GM06990 (cell line): ENCODE measurements around the gene APOA4.

ENCODE experiments used
- DNase-seq: peaks from one replicate; pipeline ENCODE4 v3.0.0-alpha.2; 2011; ENCODE audit not compliant: insufficient read length; ENCODE audit errors: extremely low read depth
- H3K27me3 ChIP-seq: replicated peaks from 2 replicates; pipeline ENCODE4 v1.6.0; 2011; ENCODE audit warnings: low read length; ENCODE audit not compliant: control insufficient read depth, insufficient read depth
- H3K36me3 ChIP-seq: 2 replicates; pipeline ENCODE4 v1.5.1; 2011; ENCODE audit warnings: low read length; ENCODE audit not compliant: control insufficient read depth, insufficient read depth
- H3K4me3 ChIP-seq: replicated peaks from 2 replicates; pipeline ENCODE4 v1.5.1; 2011; ENCODE audit warnings: low read depth, mild to moderate bottlenecking, control low read depth, low read length
- CTCF ChIP-seq: IDR thresholded peaks from 2 replicates; pipeline ENCODE4 v1.5.1; 2011; ENCODE audit warnings: low read length, control low read depth, mild to moderate bottlenecking, inconsistent platforms; ENCODE audit not compliant: insufficient read depth, poor library complexity, severe bottlenecking

Gene APOA4

DNA sequence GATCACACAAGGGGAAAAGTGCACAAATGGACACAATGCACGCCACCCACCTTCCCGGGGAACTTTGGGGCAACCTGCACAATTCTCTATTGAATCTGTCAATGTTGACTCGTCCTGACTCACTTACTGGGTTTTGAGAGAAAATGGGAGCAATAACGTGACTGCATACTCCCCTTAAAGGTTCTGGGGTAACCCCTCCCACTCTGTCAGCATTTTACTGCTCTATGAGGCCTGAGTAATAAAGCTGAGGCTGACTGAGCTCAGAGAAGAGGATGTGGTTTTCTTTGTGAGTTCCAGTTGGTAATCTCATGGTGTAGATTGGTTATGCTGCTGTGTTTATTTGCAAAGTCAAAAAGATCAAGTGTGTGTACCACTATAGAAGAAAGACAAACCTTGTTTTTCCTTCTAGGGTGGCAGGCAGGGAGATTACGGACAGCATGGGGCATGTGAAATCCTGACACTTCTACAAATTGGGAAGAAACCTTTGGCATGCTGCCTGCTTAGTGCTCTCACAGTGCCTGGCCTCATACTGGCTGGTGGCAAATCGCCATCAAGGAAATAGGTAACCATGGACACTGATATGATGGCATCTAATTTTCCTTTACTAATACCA, 30.5 kb upstream of the APOA4 start:
- no peak for TF ChIP-seq CTCF
- Histone ChIP-seq H3K4me3 (no peak overlapping the region; the same call in 1 of the 2 replicates), H3K27me3 (no peaks in the 10 kb centered on the region), H3K36me3 (peaks cover 5% of the 10 kb centered on the region)
- peak; percentile 61 for DNase-seq

GRCh38 chr11:116852261-116853031, 29.3 kb upstream of the APOA4 start:
- Histone ChIP-seq H3K36me3 (peaks cover 10% of the 10 kb centered on the region), H3K4me3 (no peak overlapping the region), H3K27me3 (no peaks in the 10 kb centered on the region)
- no peak for DNase-seq
- TF ChIP-seq CTCF, result no peak

DNA sequence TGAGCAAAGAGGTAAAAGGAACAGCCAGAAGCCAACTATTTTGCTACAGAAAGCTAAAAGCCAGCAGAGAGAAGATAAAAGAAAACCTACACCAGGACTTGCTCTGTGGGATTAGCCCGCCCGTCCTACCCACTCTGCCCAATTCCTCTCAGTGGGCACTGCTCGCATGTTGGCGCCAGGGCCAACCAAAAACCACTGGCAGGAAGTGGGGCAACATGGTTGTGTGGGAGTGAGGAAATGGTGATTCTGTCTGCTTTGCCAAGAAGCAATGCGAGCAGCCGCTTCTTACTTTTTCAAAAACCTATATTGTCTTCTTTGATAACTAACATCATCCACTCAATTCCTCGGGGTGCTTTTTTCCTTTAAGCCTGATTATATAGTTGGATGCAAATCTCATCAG, 28.5 kb upstream of the APOA4 start:
- Histone ChIP-seq H3K4me3 (no peak overlapping the region), H3K27me3 (no peaks in the 10 kb centered on the region), H3K36me3 (peaks cover 14% of the 10 kb centered on the region)
- no peak for TF ChIP-seq CTCF
- DNase-seq, result no peak

GRCh38 chr11:116849486-116849885, 26.4 kb upstream of the APOA4 start:
- DNase-seq, result no peak
- Histone ChIP-seq H3K36me3 (peaks cover 25% of the 10 kb centered on the region), H3K27me3 (no peaks in the 10 kb centered on the region), H3K4me3 (no peak overlapping the region)
- TF ChIP-seq CTCF, result no peak

- peaks cover 25% of the 10 kb centered on the region for H3K36me3 ChIP-seq
- no peak for DNase-seq
- H3K4me3 ChIP-seq, result no peak overlapping the region
- H3K27me3 ChIP-seq, result no peaks in the 10 kb centered on the region
- no peak for TF ChIP-seq CTCF
Measured at GRCh38 chr11:116849060-116849459, 26.0 kb upstream of the APOA4 start.
